GM23338 (cell line): Measurements from ENCODE around the gene INTS6. TPM values are rescaled to one million over a fixed set of nuclear protein-coding genes. Genes with fewer than 3 reads are reported as not detected.

Experiments
- ATAC-seq: fragments of 200-7000 bp; cut with Tn5 transposase; 3 replicates; pipeline ENCODE4 v1.9.1; 2020
- DNase-seq: peaks from one replicate; pipeline ENCODE4 v3.0.0-alpha.2; 2015; ENCODE audit warnings: low spot score
- H2AFZ ChIP-seq: fragments of 200-600 bp; sonication (generic); 2 replicates; pipeline ENCODE4 v1.8.0; 2016; ENCODE audit warnings: antibody characterized with exemption, mild to moderate bottlenecking, moderate library complexity
- H3F3A ChIP-seq: fragments of 200-600 bp; sonication (generic); replicated peaks from 2 replicates; pipeline ENCODE4 v1.8.0; 2017; ENCODE audit warnings: antibody characterized with exemption, mixed run types, low read depth
- H3K27ac ChIP-seq: fragments of 200-600 bp; sonication (generic); 2 replicates; pipeline ENCODE4 v1.6.1; 2016; ENCODE audit warnings: low read depth
- H3K27me3 ChIP-seq: fragments of 200-600 bp; sonication (generic); 2 replicates; pipeline ENCODE4 v1.8.0; 2016; ENCODE audit warnings: mild to moderate bottlenecking, mixed run types, moderate library complexity; ENCODE audit not compliant: insufficient read depth
- H3K36me3 ChIP-seq: fragments of 200-600 bp; sonication (generic); 2 replicates; pipeline ENCODE4 v1.8.0; 2016; ENCODE audit warnings: mild to moderate bottlenecking; ENCODE audit not compliant: insufficient read depth
- H3K4me1 ChIP-seq: fragments of 200-600 bp; sonication (generic); 2 replicates; pipeline ENCODE4 v1.8.0; 2016; ENCODE audit warnings: mild to moderate bottlenecking, moderate library complexity; ENCODE audit not compliant: insufficient read depth
- H3K4me2 ChIP-seq: fragments of 200-600 bp; sonication (generic); 2 replicates; pipeline ENCODE4 v1.7.1; 2017; ENCODE audit warnings: mixed run types
- H3K4me3 ChIP-seq: fragments of 200-600 bp; sonication (generic); 2 replicates; pipeline ENCODE4 v1.6.1; 2016; ENCODE audit warnings: mixed run types
- H3K79me2 ChIP-seq: fragments of 200-600 bp; sonication (generic); replicated peaks from 2 replicates; pipeline ENCODE4 v1.8.0; 2017; ENCODE audit warnings: mild to moderate bottlenecking; ENCODE audit not compliant: insufficient read depth
- H3K9me2 ChIP-seq: fragments of 200-600 bp; sonication (generic); 2 replicates; pipeline ENCODE4 v1.8.0; 2017; ENCODE audit not compliant: insufficient read depth
- H4K20me1 ChIP-seq: fragments of 200-600 bp; sonication (generic); replicated peaks from 2 replicates; pipeline ENCODE4 v1.8.0; 2017; ENCODE audit warnings: mild to moderate bottlenecking; ENCODE audit not compliant: insufficient read depth
- H3K27ac Mint-ChIP-seq: 2 replicates; pipeline ENCODE4 v1.8.0; 2020; ENCODE audit warnings: inconsistent platforms, mild to moderate bottlenecking, moderate library complexity, mixed read lengths
- H3K27me3 Mint-ChIP-seq: 3 replicates; pipeline ENCODE4 v1.8.0; 2022; ENCODE audit warnings: low read depth, mild to moderate bottlenecking, moderate library complexity, mixed read lengths, inconsistent platforms; ENCODE audit not compliant: insufficient read depth, poor library complexity
- H3K36me3 Mint-ChIP-seq: 3 replicates; pipeline ENCODE4 v1.8.0; 2021; ENCODE audit warnings: low read depth, mild to moderate bottlenecking, inconsistent platforms, moderate library complexity, mixed read lengths
- H3K4me1 Mint-ChIP-seq: 3 replicates; pipeline ENCODE4 v1.8.0; 2020; ENCODE audit warnings: mild to moderate bottlenecking, inconsistent platforms, mixed read lengths
- H3K4me3 Mint-ChIP-seq: 3 replicates; pipeline ENCODE4 v1.8.0; 2021; ENCODE audit warnings: moderate library complexity, mild to moderate bottlenecking, inconsistent platforms, mixed read lengths
- H3K9me3 Mint-ChIP-seq: 3 replicates; pipeline ENCODE4 v1.8.0; 2020; ENCODE audit warnings: moderate library complexity, mild to moderate bottlenecking, inconsistent platforms, mixed read lengths
- CREB1 ChIP-seq: fragments of 250-450 bp; sonication (Bioruptor Pico); IDR thresholded peaks from 2 replicates; pipeline ENCODE4 v1.5.0; 2020; ENCODE audit warnings: low read depth, mild to moderate bottlenecking, moderate library complexity
- EZH2 ChIP-seq: fragments of 200-600 bp; sonication (generic); IDR thresholded peaks from one replicate; pipeline ENCODE4 v1.8.0; 2017; ENCODE audit warnings: antibody characterized with exemption, mild to moderate bottlenecking, low read depth; ENCODE audit not compliant: unreplicated experiment
- EZH2phosphoT487 ChIP-seq: fragments of 200-600 bp; sonication (generic); IDR thresholded peaks from one replicate; pipeline ENCODE4 v1.8.1; 2018; ENCODE audit warnings: antibody characterized with exemption; ENCODE audit not compliant: unreplicated experiment
- JUNB ChIP-seq: IDR thresholded peaks from one replicate; pipeline ENCODE4 v1.6.1; 2016; ENCODE audit warnings: antibody characterized with exemption; ENCODE audit not compliant: unreplicated experiment
- NANOG ChIP-seq: IDR thresholded peaks from 2 replicates; pipeline ENCODE4 v1.6.1; 2016; ENCODE audit warnings: antibody characterized with exemption, borderline replicate concordance
- POLR2AphosphoS5 ChIP-seq: IDR thresholded peaks from 2 replicates; pipeline ENCODE4 v1.6.1; 2016; ENCODE audit warnings: antibody characterized with exemption, low read depth
- STAT1 ChIP-seq: IDR thresholded peaks from one replicate; pipeline ENCODE4 v1.6.1; 2016; ENCODE audit warnings: antibody characterized with exemption; ENCODE audit not compliant: unreplicated experiment
- ZNF114 ChIP-seq: fragments of 250-450 bp; sonication (Bioruptor Pico); IDR thresholded peaks from 2 replicates; pipeline ENCODE4 v1.5.0; 2020; ENCODE audit warnings: mild to moderate bottlenecking, moderate library complexity
- ZNF331 ChIP-seq: fragments of 250-450 bp; sonication (Bioruptor Pico); IDR thresholded peaks from 2 replicates; pipeline ENCODE4 v1.5.0; 2020; ENCODE audit warnings: low read depth, mild to moderate bottlenecking, moderate library complexity
- polyA plus RNA-seq: library from polyadenylated mRNA; unstranded; fragments of >200 nt; fragmentation: Nextera tagmentation; extraction: Ambion mirVana; gene quantifications from 2 replicates; pipeline ENCODE4 v1.2.1, GENCODE V29; 2016
- total RNA-seq: library from RNA; depleted of rRNA; stranded (reverse); fragments of >200 nt; shearing (Covaris generic); gene quantifications from 2 replicates; pipeline ENCODE4 v1.2.3, GENCODE V29; 2014
- TF ChIP-seq, protein P1 (sequence below): IDR thresholded peaks from one replicate; pipeline ENCODE4 v1.6.1; 2018; ENCODE audit warnings: antibody characterized with exemption; ENCODE audit not compliant: unreplicated experiment
- TF ChIP-seq, protein P2 (sequence below), 2 experiments: fragments of 200-600 bp in 1 of 2; sonication (generic) in 1 of 2; conservative IDR thresholded peaks; 2 replicates each; pipeline versions ENCODE4 v1.5.1 to v1.6.1; 2016 to 2017; ENCODE audit warnings: antibody characterized with exemption in 2 of 2, low read depth in 2 of 2, mild to moderate bottlenecking in 2 of 2, moderate library complexity in 1 of 2
- TF ChIP-seq, protein P3 (sequence below): fragments of 250-450 bp; sonication (Bioruptor Pico); IDR thresholded peaks from 2 replicates; pipeline ENCODE4 v1.5.0; 2020; ENCODE audit warnings: mild to moderate bottlenecking, moderate library complexity
- TF ChIP-seq, protein P4 (sequence below): IDR thresholded peaks from 2 replicates; pipeline ENCODE4 v1.6.1; 2016; ENCODE audit warnings: antibody characterized with exemption

The INTS6 gene
- total and polyA plus RNA-seq, 2 experiments from 2014 or later = 24.8 to 38.6 TPM

DNA sequence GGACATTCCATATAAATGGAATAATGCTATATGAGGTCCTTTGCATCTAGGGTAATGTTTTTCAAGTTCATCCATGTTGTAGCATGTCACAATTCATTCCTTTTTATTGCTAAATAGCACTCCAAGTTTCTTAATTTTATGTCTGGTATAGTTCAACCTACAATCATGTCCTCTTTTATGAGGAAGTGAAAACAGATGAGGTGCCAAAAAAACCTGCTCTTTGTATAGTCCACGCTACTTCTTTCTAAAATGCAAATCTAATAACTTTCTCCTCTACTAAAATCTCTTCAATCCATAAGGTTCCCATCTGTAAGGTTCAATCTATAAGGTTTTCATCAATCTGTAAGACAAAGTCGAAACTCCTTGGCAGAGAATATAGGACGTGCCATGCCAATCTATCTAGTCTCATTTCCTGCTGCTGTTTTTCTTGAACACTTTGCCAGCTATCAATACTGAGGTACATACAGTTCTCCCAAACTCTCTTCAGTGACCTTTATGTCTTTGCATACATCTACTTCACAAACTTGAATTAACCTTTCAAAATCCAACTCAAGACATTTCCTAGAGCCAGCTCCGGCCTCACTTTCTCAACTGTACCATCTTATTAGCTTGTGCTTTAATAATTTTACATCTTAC lies 33.7 kb downstream of the INTS6 start (continued):
- TF ChIP-seq, protein P1, sequence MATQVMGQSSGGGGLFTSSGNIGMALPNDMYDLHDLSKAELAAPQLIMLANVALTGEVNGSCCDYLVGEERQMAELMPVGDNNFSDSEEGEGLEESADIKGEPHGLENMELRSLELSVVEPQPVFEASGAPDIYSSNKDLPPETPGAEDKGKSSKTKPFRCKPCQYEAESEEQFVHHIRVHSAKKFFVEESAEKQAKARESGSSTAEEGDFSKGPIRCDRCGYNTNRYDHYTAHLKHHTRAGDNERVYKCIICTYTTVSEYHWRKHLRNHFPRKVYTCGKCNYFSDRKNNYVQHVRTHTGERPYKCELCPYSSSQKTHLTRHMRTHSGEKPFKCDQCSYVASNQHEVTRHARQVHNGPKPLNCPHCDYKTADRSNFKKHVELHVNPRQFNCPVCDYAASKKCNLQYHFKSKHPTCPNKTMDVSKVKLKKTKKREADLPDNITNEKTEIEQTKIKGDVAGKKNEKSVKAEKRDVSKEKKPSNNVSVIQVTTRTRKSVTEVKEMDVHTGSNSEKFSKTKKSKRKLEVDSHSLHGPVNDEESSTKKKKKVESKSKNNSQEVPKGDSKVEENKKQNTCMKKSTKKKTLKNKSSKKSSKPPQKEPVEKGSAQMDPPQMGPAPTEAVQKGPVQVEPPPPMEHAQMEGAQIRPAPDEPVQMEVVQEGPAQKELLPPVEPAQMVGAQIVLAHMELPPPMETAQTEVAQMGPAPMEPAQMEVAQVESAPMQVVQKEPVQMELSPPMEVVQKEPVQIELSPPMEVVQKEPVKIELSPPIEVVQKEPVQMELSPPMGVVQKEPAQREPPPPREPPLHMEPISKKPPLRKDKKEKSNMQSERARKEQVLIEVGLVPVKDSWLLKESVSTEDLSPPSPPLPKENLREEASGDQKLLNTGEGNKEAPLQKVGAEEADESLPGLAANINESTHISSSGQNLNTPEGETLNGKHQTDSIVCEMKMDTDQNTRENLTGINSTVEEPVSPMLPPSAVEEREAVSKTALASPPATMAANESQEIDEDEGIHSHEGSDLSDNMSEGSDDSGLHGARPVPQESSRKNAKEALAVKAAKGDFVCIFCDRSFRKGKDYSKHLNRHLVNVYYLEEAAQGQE = no peak
- no peak for TF ChIP-seq CREB1

DNA sequence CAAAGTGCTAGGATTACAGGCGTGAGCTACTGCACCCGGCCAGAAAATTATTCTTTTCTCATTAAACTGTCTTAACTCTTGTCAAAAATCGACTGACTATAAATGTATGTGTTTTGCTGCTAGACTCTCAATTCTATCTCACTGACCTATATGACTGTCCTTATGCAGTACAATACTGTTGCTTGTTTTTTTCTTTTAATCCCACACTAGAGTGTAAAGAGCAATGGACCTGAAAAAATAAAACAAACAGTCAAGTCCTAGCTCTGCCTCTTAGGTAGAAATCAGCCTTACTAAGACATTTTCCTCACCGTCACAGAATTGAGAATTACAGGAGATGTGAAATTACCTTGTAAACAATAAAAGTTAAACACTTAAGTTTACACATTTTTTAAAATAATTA lies 35.1 kb downstream of the INTS6 start:
- H2AFZ ChIP-seq = no peak overlapping the region
- H3K4me1 Mint-ChIP-seq = peaks cover 20% of the 10 kb centered on the region
- ATAC-seq (no peak), DNase-seq (no peak)
- H3K27me3 ChIP-seq = no peaks in the 10 kb centered on the region
- H3K36me3 Mint-ChIP-seq = peaks cover 54% of the 10 kb centered on the region
- H3K79me2 ChIP-seq = peaks cover 99% of the 10 kb centered on the region
- H3F3A ChIP-seq = no peaks in the 10 kb centered on the region
- H3K4me1 ChIP-seq = peaks cover 15% of the 10 kb centered on the region
- peaks cover 23% of the 10 kb centered on the region for H3K9me3 Mint-ChIP-seq
- H3K27ac ChIP-seq = no peak overlapping the region
- 0 out of 2 replicates have a peak, but pooled peaks cover 2% of the 10 kb centered on the region for H4K20me1 ChIP-seq
- H3K36me3 ChIP-seq = peaks cover 10% of the 10 kb centered on the region; the same call in 1 of the 2 replicates
- H3K27me3 Mint-ChIP-seq = peaks cover 7% of the 10 kb centered on the region
- no peaks in the 10 kb centered on the region for H3K9me2 ChIP-seq
- H3K4me2 ChIP-seq = no peak overlapping the region
- no peak overlapping the region for H3K4me3 Mint-ChIP-seq
- H3K27ac Mint-ChIP-seq = no peak overlapping the region
- no peak overlapping the region for H3K4me3 ChIP-seq
- TF ChIP-seq, protein P2, sequence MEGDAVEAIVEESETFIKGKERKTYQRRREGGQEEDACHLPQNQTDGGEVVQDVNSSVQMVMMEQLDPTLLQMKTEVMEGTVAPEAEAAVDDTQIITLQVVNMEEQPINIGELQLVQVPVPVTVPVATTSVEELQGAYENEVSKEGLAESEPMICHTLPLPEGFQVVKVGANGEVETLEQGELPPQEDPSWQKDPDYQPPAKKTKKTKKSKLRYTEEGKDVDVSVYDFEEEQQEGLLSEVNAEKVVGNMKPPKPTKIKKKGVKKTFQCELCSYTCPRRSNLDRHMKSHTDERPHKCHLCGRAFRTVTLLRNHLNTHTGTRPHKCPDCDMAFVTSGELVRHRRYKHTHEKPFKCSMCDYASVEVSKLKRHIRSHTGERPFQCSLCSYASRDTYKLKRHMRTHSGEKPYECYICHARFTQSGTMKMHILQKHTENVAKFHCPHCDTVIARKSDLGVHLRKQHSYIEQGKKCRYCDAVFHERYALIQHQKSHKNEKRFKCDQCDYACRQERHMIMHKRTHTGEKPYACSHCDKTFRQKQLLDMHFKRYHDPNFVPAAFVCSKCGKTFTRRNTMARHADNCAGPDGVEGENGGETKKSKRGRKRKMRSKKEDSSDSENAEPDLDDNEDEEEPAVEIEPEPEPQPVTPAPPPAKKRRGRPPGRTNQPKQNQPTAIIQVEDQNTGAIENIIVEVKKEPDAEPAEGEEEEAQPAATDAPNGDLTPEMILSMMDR (conservative IDR thresholded peaks at IDR 0.05; ENCODE audit: low read depth in 2 of 2) = no peak
- TF ChIP-seq POLR2AphosphoS5 (no peak), NANOG (no peak), ZNF331 (CRISPR knock-in tag) (no peak), EZH2 (no peak), JUNB (no peak), STAT1 (no peak), EZH2phosphoT487 (no peak), CREB1 (no peak), ZNF114 (CRISPR knock-in tag) (no peak)
- TF ChIP-seq, protein P3, sequence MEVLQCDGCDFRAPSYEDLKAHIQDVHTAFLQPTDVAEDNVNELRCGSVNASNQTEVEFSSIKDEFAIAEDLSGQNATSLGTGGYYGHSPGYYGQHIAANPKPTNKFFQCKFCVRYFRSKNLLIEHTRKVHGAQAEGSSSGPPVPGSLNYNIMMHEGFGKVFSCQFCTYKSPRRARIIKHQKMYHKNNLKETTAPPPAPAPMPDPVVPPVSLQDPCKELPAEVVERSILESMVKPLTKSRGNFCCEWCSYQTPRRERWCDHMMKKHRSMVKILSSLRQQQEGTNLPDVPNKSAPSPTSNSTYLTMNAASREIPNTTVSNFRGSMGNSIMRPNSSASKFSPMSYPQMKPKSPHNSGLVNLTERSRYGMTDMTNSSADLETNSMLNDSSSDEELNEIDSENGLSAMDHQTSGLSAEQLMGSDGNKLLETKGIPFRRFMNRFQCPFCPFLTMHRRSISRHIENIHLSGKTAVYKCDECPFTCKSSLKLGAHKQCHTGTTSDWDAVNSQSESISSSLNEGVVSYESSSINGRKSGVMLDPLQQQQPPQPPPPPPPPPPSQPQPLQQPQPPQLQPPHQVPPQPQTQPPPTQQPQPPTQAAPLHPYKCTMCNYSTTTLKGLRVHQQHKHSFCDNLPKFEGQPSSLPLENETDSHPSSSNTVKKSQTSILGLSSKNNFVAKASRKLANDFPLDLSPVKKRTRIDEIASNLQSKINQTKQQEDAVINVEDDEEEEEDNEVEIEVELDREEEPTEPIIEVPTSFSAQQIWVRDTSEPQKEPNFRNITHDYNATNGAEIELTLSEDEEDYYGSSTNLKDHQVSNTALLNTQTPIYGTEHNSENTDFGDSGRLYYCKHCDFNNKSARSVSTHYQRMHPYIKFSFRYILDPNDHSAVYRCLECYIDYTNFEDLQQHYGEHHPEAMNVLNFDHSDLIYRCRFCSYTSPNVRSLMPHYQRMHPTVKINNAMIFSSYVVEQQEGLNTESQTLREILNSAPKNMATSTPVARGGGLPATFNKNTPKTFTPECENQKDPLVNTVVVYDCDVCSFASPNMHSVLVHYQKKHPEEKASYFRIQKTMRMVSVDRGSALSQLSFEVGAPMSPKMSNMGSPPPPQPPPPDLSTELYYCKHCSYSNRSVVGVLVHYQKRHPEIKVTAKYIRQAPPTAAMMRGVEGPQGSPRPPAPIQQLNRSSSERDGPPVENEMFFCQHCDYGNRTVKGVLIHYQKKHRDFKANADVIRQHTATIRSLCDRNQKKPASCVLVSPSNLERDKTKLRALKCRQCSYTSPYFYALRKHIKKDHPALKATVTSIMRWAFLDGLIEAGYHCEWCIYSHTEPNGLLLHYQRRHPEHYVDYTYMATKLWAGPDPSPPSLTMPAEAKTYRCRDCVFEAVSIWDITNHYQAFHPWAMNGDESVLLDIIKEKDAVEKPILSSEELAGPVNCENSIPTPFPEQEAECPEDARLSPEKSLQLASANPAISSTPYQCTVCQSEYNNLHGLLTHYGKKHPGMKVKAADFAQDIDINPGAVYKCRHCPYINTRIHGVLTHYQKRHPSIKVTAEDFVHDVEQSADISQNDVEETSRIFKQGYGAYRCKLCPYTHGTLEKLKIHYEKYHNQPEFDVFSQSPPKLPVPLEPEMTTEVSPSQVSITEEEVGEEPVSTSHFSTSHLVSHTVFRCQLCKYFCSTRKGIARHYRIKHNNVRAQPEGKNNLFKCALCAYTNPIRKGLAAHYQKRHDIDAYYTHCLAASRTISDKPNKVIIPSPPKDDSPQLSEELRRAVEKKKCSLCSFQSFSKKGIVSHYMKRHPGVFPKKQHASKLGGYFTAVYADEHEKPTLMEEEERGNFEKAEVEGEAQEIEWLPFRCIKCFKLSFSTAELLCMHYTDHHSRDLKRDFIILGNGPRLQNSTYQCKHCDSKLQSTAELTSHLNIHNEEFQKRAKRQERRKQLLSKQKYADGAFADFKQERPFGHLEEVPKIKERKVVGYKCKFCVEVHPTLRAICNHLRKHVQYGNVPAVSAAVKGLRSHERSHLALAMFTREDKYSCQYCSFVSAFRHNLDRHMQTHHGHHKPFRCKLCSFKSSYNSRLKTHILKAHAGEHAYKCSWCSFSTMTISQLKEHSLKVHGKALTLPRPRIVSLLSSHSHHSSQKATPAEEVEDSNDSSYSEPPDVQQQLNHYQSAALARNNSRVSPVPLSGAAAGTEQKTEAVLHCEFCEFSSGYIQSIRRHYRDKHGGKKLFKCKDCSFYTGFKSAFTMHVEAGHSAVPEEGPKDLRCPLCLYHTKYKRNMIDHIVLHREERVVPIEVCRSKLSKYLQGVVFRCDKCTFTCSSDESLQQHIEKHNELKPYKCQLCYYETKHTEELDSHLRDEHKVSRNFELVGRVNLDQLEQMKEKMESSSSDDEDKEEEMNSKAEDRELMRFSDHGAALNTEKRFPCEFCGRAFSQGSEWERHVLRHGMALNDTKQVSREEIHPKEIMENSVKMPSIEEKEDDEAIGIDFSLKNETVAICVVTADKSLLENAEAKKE (CRISPR knock-in tag) = no peak
- TF ChIP-seq, protein P4, sequence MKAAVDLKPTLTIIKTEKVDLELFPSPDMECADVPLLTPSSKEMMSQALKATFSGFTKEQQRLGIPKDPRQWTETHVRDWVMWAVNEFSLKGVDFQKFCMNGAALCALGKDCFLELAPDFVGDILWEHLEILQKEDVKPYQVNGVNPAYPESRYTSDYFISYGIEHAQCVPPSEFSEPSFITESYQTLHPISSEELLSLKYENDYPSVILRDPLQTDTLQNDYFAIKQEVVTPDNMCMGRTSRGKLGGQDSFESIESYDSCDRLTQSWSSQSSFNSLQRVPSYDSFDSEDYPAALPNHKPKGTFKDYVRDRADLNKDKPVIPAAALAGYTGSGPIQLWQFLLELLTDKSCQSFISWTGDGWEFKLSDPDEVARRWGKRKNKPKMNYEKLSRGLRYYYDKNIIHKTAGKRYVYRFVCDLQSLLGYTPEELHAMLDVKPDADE = no peak
